Liver (tissue), 9 donors: Measurements from ENCODE around the gene BRAF. TPM values are rescaled to one million over a fixed set of nuclear protein-coding genes. Genes with fewer than 3 reads are reported as not detected.

ENCODE experiments used
- DNase-seq: peaks from one replicate; pipeline ENCODE4 v3.0.0-alpha.2; 2017; ENCODE audit warnings: low spot score
- H3K27ac ChIP-seq, 2 donors: one replicate each; pipeline ENCODE4 v1.7.0; 2013; ENCODE audit warnings: inconsistent platforms in 2 of 2, low read length in 2 of 2, control low read depth in 1 of 2, low read depth in 1 of 2, mild to moderate bottlenecking in 1 of 2
- H3K27me3 ChIP-seq, 4 donors: one replicate each; pipeline versions ENCODE4 v1.6.1 to v1.7.0; 2013; ENCODE audit warnings: low read length in 3 of 4, inconsistent platforms in 1 of 4, mild to moderate bottlenecking in 1 of 4, moderate library complexity in 1 of 4; ENCODE audit not compliant: control insufficient read depth in 4 of 4, insufficient read depth in 4 of 4
- H3K36me3 ChIP-seq, 4 donors: one replicate each; pipeline versions ENCODE4 v1.6.1 to v1.7.0; 2013; ENCODE audit warnings: low read length in 3 of 4, mild to moderate bottlenecking in 3 of 4, low read depth in 1 of 4, moderate library complexity in 1 of 4; ENCODE audit not compliant: control insufficient read depth in 4 of 4, insufficient read depth in 3 of 4
- H3K4me1 ChIP-seq, 4 donors: one replicate each; pipeline versions ENCODE4 v1.6.1 to v1.7.0; 2013; ENCODE audit warnings: low read length in 3 of 4, mild to moderate bottlenecking in 3 of 4, moderate library complexity in 1 of 4; ENCODE audit not compliant: control insufficient read depth in 4 of 4, insufficient read depth in 4 of 4
- H3K4me3 ChIP-seq, 3 donors: one replicate each; pipeline versions ENCODE4 v1.6.1 to v1.7.0; 2013; ENCODE audit warnings: low read length in 3 of 3, control low read depth in 1 of 3, low read depth in 1 of 3, mild to moderate bottlenecking in 1 of 3
- H3K9ac ChIP-seq, 2 donors: one replicate each; pipeline ENCODE4 v1.7.0; 2013; ENCODE audit warnings: low read length in 2 of 2, mild to moderate bottlenecking in 2 of 2, moderate library complexity in 2 of 2, control low read depth in 1 of 2, low read depth in 1 of 2
- H3K9me3 ChIP-seq, 4 donors: one replicate each; pipeline versions ENCODE4 v1.6.1 to v1.7.0; 2013; ENCODE audit warnings: low read length in 3 of 4; ENCODE audit not compliant: control insufficient read depth in 4 of 4
- ATF3 ChIP-seq: IDR thresholded peaks from 2 replicates; pipeline ENCODE4 v1.6.1; 2016; ENCODE audit warnings: antibody characterized with exemption
- CTCF ChIP-seq: fragments of 150-350 bp; IDR thresholded peaks from 2 replicates; pipeline ENCODE4 v1.5.1; 2017; ENCODE audit warnings: improper control_type of control experiment, low read depth, low read length; ENCODE audit not compliant: missing input control
- EGR1 ChIP-seq, 2 donors: IDR thresholded peaks; 2 replicates each; pipeline ENCODE4 v1.6.1; 2016 to 2018; ENCODE audit warnings: antibody characterized with exemption in 2 of 2, low read depth in 2 of 2
- FOXA1 ChIP-seq: IDR thresholded peaks from 2 replicates; pipeline ENCODE4 v1.6.1; 2016; ENCODE audit warnings: antibody characterized with exemption
- FOXA2 ChIP-seq: IDR thresholded peaks from 2 replicates; pipeline ENCODE4 v1.6.1; 2016; ENCODE audit warnings: antibody characterized with exemption
- GABPA ChIP-seq, 2 donors: IDR thresholded peaks in 1 of 2; conservative IDR thresholded peaks in 1 of 2; 2 replicates each; pipeline ENCODE4 v1.6.1; 2016; ENCODE audit warnings: antibody characterized with exemption in 2 of 2, mild to moderate bottlenecking in 1 of 2, moderate library complexity in 1 of 2
- HNF4A ChIP-seq, 2 donors: conservative IDR thresholded peaks; 2 replicates each; pipeline ENCODE4 v1.6.1; 2016; ENCODE audit warnings: antibody characterized with exemption in 2 of 2, mild to moderate bottlenecking in 2 of 2
- HNF4G ChIP-seq: IDR thresholded peaks from 2 replicates; pipeline ENCODE4 v1.6.1; 2016; ENCODE audit warnings: antibody characterized with exemption
- JUND ChIP-seq, 2 donors: IDR thresholded peaks; 2 replicates each; pipeline ENCODE4 v1.6.1; 2016; ENCODE audit warnings: antibody characterized with exemption in 2 of 2
- MAX ChIP-seq: IDR thresholded peaks from 2 replicates; pipeline ENCODE4 v1.6.1; 2016; ENCODE audit warnings: antibody characterized with exemption
- NR2F2 ChIP-seq: IDR thresholded peaks from 2 replicates; pipeline ENCODE4 v1.6.1; 2016; ENCODE audit warnings: antibody characterized with exemption
- RAD21 ChIP-seq, 2 donors: IDR thresholded peaks; 2 replicates each; pipeline ENCODE4 v1.6.1; 2016; ENCODE audit warnings: antibody characterized with exemption in 2 of 2, mild to moderate bottlenecking in 2 of 2
- REST ChIP-seq: IDR thresholded peaks from 2 replicates; pipeline ENCODE4 v1.6.1; 2016; ENCODE audit warnings: antibody characterized with exemption, mild to moderate bottlenecking
- RXRA ChIP-seq, 2 donors: IDR thresholded peaks; 2 replicates each; pipeline ENCODE4 v1.6.1; 2017 to 2018; ENCODE audit warnings: antibody characterized with exemption in 2 of 2, mild to moderate bottlenecking in 1 of 2
- SP1 ChIP-seq: IDR thresholded peaks from 2 replicates; pipeline ENCODE4 v1.6.1; 2018; ENCODE audit warnings: antibody characterized with exemption, mild to moderate bottlenecking
- TAF1 ChIP-seq: conservative IDR thresholded peaks from 2 replicates; pipeline ENCODE4 v1.6.1; 2016; ENCODE audit warnings: antibody characterized with exemption, mild to moderate bottlenecking
- YY1 ChIP-seq: IDR thresholded peaks from 2 replicates; pipeline ENCODE4 v1.6.1; 2016; ENCODE audit warnings: antibody characterized with exemption, mild to moderate bottlenecking
- ZBTB33 ChIP-seq: IDR thresholded peaks from 2 replicates; pipeline ENCODE4 v1.6.1; 2016; ENCODE audit warnings: antibody characterized with exemption
- WGBS: extraction: QIAGEN DNeasy Blood & Tissue Kit; methylation state at CpG from one replicate; pipeline ENCODE4 v1.1.7; 2013; 5-methylcytosine and 5-hydroxymethylcytosine counted together
- polyA plus RNA-seq, 2 donors: library from polyadenylated mRNA; stranded (reverse) in 1 of 2; unstranded in 1 of 2; fragments of 200-250 nt in 1 of 2; fragments of >200 nt in 1 of 2; fragmentation: Nextera tagmentation in 1 of 2; extraction: Ambion mirVana in 1 of 2; gene quantifications; one replicate each; pipeline versions ENCODE4 v1.2.1 to v1.2.3, GENCODE V29; 2013 to 2015
- total RNA-seq, 2 donors: library from RNA; depleted of rRNA; stranded (reverse); fragments of >200 nt; gene quantifications; one replicate each; pipeline ENCODE4 v1.2.3, GENCODE V29; 2014
- donor health status: healthy.
- donor health status: healthy.
- donor health status: healthy.
- donor health status: healthy.
- donor health status: healthy.

BRAF gene
- total and polyA plus RNA-seq, 4 donors, result 2.6 to 21.9 (median 14.0) TPM

GRCh38 chr7:140896996-140897395, 27.7 kb downstream of the BRAF start (continued):
- no peak for TF ChIP-seq ATF3
- TF ChIP-seq EGR1 (IDR thresholded peaks at IDR 0.05; ENCODE audit: low read depth in 2 of 2), result no peak
- TF ChIP-seq GABPA (IDR thresholded peaks at IDR 0.05 in 1 of 2, conservative IDR thresholded peaks at IDR 0.05 in 1 of 2), result no peak
- no peak for TF ChIP-seq FOXA1
- no peak for TF ChIP-seq RAD21 (IDR thresholded peaks at IDR 0.05)
- TF ChIP-seq YY1, result no peak

- Histone ChIP-seq H3K4me1 (peaks cover 0 to 3% (median 1%) of the 10 kb centered on the region in 4 donors), H3K9ac (no peak overlapping the region), H3K27me3 (no peaks in the 10 kb centered on the region), H3K36me3 (no peaks in the 10 kb centered on the region), H3K9me3 (no peaks in the 10 kb centered on the region), H3K27ac (no peak overlapping the region), H3K4me3 (no peak overlapping the region)
- WGBS, result 100% methylated on average over 1 of the region's 1 CpG
- no peak for TF ChIP-seq TAF1
- TF ChIP-seq MAX, result no peak
- no peak for TF ChIP-seq CTCF
- TF ChIP-seq GABPA (IDR thresholded peaks at IDR 0.05 in 1 of 2, conservative IDR thresholded peaks at IDR 0.05 in 1 of 2), result no peak
- no peak for TF ChIP-seq ATF3
- no peak for TF ChIP-seq ZBTB33
- no peak for TF ChIP-seq HNF4A (conservative IDR thresholded peaks at IDR 0.05)
- no peak for TF ChIP-seq JUND (IDR thresholded peaks at IDR 0.05)
- no peak for TF ChIP-seq HNF4G
- no peak for TF ChIP-seq SP1
- TF ChIP-seq RAD21 (IDR thresholded peaks at IDR 0.05), result no peak
- TF ChIP-seq YY1, result no peak
- no peak for TF ChIP-seq FOXA1
- TF ChIP-seq FOXA2, result no peak
- TF ChIP-seq RXRA (IDR thresholded peaks at IDR 0.05), result no peak
- TF ChIP-seq NR2F2, result no peak
- TF ChIP-seq REST, result no peak
- no peak for TF ChIP-seq EGR1 (IDR thresholded peaks at IDR 0.05; ENCODE audit: low read depth in 2 of 2)
- no peak for DNase-seq
Measured at GRCh38 chr7:140889645-140890044, 35.1 kb downstream of the BRAF start.
